Femur (tissue), 1 donor: ENCODE results near the gene LGALS1.
A peak's percentile ranks its signal among the peaks of the same experiment; 100 is the strongest.
"Not testable (repeated sequence)": the region's sequence is repeated elsewhere in the genome, so short reads cannot be mapped to it uniquely, and the experiment has no call there.

Experiments
- DNase-seq: peaks from one replicate; pipeline ENCODE4 v3.0.0-alpha.2; 2017

Gene LGALS1

DNA sequence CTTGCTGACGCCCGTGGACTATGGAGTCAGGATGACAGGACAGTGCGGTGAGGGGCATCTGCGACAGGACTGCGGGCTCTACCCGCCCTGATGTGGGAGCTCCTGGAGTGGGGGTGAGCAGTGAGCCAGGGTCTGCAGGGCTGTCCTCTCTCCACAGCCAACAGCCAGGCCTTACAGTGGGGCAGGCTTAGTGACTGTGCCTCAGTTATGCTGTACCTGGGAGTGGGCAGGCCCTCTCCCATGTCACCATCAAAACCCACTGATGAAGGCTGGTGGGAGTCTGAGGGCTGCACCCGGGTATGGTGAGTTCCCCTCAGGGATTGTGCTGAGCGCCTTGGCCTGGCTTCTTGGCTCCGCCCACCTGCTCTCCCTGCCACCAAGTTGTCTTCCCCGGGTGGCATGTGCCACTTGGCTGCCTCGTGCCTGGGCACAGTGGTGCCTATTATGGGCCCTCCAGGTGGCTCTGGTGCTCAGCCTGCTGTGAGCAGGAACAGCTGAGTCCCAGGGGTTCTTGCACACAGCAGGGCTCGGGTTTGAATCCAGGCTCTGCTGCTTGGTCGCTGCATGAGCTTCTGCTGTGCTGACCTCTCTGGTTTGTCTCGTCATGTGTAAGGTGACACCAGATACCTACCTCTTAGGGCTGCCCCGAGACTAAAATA lies 17.3 kb downstream of the LGALS1 start:
- no peak for DNase-seq

DNA sequence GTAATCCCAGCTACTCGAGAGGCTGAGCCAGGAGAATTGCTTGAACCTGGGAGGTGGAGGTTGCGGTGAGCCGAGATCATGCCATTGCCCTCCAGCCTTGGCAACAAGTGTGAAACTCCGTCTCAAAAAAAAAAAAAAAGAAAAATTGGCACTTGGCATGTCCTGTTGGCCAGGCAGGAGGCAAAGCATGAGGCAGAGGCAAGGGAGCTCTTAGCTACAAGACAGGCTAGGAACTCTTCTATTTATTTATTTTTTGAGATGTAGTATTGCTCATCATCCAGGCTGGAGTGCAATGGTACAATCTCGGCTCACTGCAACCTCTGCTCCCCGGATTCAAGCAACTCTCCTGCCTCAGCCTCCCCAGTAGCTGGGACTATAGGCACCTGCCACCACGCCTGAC lies 18.7 kb downstream of the LGALS1 start:
- not testable (repeated sequence) for DNase-seq

DNA sequence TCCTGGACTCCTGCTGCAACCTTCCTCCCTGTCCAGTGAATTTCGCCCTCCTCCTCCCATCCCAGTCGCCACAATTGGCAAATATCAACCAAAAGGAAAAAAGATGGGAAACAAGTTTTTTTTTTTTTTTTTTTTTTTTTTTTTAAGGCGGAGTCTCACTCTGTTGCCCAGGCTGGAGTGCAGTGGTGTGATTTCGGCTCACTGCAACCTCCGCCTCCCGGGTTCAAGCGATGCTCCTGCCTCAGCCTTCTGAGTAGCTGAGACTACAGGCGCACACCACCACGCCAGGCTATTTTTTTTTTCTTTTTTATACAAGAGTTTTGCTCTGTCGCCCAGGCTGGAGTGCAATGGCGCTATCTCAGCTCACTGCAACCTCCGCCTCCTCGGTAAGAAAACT lies 20.8 kb downstream of the LGALS1 start:
- not testable (repeated sequence) for DNase-seq

DNA sequence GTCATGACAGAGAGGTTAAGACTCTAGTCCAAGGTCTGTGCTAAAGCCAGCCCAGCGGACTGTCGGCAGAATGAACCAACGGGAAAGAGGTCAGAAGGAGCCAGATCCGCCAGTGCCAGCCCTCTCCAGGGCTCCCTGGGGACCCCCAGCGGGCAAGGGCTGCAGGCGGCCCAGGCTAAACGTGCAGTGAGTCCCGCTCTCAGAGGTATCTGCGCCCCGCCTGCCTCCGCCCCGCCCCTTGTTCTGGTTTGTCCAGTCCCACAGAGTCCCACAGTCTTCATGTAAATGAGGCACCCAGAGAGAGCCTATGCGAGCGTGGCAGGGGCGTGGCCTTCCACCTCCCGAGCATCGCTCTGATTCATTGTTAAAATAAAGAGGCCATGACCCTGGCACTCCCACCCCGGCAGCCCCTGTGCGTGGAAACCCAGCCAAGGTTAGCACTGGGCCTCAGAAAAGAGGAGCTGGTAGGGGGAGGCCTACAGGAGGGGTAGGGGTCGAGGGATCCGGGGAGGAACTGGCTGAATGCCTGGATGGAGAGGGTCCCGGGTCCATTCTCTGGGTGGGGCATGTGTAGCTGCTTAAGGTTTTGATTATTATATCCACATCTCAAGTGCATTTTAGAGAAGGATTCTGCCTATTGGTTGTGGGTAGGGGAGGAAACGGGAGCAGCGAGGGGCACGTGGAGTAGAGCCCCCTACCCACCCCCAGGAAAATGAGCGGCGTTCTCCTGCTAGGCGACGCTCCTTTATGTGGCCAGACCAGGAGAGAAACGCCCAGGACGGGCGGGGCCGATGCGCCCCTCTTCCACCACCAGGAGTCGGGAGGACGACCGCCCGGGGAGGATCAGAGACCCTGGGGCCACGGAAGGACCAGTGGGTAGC lies 21.5 kb downstream of the LGALS1 start, which contains the start of gene TRIOBP:
Gene TRIOBP, plus strand, starts transcription at position 392 of the 881 bp plus-strand sequence. CDS start 4,318 bp downstream, outside the sequence.
- DNase-seq: peak; percentile 96

DNA sequence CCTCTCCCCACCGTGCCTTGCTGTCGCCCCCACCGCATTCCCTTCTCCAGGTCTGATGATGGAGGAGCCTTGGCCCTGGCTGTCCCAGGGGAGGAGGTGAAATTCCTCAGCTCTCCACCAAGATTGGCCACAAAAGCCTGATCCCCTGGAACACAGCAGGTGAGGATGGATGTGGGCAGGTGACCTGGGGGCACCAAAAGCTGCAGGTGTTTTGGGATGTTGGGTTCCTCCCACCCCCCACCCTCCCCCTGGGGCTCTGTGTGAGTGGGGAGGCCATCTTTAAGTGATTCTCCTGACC lies 22.1 kb downstream of the LGALS1 start:
- no peak for DNase-seq

DNA sequence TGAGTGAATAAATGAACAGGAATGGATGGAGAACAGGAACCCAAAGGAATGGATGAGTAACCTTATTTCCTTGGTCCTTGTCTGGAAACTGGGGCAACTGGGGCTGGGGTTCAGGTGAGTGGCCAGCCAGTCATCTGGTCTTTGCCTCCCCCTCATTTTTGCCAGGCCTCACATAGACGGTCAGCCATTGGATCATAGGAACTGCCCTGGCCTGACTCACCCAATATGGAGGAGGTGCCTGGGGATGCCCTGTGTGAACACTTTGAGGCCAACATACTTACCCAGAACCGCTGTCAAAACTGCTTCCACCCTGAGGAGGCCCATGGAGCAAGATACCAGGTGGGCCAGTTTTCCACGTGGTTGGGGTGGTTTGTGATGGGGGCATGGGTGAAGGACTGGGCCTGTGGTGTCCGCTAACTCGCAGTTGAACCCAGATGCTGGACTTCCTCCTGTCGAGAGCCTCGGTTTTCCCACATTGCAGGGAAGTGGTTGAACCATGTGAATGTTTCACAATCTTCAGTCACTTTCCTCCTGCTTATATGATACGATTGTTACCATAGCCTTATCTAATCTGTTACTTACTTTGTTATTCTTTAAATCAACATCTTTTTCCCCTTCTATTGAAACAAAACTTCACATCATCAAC lies 25.8 kb downstream of the LGALS1 start:
- no peak for DNase-seq

DNA sequence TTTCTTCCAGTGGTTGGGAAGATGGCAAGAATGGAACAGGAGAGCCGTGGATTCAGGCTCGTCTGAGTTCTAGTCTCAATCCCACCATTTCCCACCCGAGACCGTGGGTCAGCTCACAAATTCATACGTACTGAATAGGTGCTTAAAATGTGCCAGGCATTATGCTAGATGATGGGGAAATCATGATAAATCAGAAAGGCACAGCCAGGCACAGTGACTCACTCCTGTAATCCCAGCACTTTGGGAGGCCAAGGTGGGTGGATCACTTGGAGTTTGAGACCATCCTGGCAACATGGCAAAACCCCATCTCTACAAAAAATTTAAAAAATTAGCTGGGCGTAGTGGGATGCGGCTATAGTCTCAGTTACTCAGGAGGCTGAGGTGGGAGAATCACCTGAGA lies 28.5 kb downstream of the LGALS1 start:
- no peak for DNase-seq

DNA sequence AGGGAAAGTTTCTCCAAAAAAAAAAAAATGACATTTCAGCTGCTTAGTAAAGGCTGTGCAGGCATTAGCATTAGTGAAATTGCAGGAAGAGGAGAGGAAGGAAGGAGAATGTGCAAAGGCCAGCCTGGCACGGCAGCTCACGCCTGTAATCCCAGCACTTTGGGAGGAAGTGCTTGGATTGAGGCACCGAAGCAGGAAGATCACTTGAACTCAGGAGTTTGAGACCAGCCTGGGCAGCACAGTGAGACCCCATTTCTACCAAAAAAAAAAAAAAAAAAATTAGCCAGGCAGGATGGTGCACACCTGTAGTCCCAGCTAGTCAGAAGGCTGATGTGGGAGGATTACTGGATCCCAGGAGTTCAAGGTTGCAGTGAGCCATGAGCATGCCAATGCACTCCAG lies 29.2 kb downstream of the LGALS1 start:
- no peak for DNase-seq

DNA sequence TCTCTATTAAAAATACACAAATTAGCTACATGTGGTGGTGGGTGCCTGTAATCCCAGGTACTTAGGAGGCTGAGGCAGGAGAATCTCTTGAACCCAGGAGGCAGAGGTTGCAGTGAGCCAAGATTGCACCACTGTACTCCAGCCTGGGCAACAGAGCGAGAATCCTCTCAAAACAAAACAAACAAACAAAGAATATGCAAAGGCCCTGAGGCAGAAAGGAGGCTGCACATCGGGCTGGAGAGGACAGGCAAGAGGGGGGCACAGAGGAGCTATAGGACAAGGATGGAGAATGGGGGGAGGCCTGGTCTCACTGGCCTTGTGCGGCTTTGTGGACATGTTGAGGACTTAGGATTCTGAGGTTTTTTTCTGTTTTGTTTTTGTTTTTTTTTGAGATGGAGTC lies 29.8 kb downstream of the LGALS1 start:
- DNase-seq: no peak

DNA sequence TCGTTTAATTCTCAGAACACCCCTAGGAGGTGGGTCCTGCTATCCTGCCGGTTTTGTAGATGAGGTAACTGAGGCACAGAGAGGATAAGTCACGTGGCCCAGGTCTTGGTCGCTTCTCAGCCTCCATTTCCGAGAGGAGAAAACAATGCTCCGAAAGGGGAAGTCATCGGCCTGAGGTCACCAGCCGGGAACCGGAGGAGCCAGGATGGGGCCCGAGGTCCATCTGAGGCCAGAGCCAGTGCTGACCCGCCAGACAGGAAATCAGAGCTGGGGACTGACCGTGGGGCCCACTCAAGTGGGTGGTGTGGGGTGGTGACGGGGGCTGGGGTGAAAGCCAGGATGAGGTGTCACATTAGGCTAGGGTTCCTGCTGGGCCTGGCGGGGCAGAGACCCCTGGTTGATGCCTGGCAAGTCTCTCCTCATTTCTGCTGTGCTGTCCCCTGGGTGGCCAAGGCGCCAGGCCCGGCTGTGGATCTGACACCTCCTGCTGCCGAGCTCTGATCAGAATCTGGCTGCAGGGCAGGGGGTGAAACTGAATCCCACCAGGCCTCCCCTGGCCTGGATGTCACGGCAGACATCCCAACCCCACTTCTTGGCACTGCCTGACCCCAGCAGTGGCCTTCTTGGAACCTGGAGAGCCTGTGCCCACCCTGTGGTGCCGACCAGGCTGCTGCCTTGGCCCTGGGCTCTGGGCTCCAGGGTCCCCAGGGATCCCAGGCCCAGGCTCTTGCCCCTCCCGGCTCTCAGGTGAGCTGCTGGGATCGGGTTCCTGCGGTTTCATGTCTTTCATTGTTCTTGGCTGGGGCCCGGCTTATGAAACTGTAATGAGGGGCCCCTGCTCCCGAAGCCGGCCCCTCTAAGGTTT lies 33.4 kb downstream of the LGALS1 start:
- DNase-seq: no peak

DNA sequence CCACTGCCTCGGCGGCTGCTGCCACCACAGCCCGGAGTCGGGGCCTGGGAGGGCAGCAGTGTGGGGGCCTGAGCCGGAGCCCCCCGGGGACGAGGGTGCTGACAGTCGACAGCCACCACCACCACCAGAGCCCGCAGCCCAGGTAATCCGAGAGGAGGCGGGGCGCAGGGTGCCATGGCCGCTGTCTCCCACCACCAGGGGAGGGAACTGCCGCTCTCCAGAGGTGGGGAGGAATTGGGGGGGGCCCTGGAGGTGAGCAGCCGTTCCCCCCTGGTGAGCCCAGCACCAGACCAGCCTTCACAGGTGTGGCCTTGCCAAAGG lies 34.0 kb downstream of the LGALS1 start:
- DNase-seq: no peak

DNA sequence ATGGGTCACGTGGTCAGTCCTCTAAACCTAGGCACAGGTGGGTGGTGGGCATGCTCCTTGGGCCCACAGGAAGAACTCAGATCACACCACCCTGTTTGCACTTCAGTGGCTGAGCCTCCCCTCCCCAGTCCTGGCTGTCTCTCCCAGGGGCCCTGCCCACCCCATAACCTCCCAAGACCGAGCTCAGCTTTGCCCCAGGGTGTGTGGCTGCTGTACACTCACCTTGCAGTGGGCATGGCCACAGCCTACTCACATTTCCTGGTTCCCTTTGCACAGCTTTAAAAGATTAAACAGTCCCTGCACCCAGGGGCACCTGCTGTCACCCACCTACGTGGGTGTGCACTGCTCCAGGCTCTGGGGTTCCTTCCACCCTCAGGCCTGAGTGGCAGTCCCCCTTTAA lies 35.2 kb downstream of the LGALS1 start:
- DNase-seq: no peak

DNA sequence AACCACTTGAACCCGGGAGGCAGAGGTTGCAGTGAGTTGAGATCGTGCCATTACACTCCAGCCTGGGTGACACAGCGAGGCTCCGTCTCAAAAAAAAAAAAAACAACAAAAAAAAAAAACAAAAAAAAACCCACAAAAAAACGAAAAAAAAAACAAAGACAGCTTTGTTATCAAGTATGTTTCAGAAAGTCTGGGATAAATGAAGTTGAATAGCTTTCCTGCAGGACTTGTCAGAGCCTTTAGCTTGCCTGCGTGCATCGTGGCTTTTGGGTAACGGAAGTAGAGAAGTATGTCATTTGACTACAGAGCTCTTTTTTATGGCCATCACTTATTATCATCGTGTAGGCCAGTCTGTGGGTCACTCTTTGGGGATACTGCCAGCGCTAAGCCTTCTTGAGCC lies 36.1 kb downstream of the LGALS1 start:
- DNase-seq: no peak

DNA sequence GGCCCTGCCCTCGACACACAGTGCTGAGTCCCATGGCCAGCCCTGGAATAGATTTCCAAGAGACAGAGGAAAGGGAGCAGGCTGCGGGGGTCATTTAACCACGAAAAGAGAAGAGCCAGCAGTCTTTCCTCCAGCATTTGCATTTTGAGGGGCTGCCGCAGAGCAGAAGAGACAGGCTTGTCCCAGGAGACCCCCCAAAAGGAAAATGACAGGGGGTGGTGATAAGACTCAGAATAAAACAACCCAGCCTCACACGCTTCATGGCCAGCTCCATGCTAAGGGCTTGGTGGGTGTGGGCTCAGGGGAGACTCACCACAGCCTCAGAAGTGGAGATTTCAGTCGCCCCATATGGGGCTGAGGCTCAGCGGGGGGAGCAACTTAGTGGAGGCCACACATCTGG lies 38.3 kb downstream of the LGALS1 start:
- DNase-seq: no peak

DNA sequence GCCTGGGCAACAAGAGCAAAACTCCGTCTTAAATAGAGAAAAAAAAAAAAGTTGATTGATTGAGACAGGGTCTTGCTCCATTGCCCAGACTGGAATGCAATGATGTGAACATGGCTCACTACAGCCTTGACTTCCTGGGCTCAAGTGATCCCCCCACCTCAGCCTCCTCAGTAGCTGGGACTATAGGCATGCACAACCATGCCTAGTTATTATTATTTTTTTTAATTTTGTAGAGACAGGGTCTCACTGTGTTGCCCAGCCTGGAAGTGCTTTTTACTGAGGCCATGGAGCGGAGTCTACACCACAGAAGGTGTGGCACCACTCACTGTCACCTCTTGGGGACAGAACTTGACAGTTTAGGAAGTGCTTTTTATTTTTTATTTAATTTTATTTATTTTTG lies 39.2 kb downstream of the LGALS1 start:
- DNase-seq: no peak

DNA sequence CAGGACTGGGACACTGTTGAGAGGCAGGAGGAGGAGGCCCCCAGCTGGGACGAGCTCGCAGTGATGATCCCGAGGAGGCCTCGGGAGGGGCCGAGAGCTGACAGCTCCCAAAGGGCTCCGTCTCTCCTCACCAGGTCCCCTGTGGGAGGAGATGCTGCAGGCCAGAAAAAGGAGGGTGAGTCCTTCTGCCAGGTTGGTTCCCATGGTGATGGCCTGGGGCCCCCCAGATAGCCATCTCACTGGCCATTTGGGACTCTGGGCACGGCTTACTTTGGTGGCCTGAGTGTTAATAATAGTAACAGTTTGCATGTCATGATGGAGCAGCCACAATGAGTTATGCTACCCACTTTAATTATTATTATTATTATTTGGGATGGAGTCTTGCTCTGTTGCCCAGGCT lies 40.3 kb downstream of the LGALS1 start:
- DNase-seq: no peak

DNA sequence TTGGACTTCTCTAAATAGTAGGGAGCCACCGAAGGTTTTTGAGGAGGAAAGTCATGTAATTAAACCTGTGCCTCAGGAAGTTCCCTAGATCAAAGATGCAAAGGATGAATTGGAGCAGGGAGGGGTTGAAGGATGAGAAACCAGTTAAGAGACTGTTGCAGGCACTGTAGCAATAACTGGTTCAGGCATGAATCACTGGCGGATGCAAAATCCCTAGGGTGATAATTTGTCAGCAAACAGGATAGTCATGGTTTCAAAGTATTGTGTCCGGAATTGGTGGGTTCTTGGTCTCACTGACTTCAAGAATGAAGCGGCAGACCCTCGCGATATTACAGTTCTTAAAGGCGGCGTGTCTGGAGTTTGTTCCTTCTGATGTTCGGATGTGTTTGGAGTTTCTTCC lies 41.3 kb downstream of the LGALS1 start:
- no peak for DNase-seq

DNA sequence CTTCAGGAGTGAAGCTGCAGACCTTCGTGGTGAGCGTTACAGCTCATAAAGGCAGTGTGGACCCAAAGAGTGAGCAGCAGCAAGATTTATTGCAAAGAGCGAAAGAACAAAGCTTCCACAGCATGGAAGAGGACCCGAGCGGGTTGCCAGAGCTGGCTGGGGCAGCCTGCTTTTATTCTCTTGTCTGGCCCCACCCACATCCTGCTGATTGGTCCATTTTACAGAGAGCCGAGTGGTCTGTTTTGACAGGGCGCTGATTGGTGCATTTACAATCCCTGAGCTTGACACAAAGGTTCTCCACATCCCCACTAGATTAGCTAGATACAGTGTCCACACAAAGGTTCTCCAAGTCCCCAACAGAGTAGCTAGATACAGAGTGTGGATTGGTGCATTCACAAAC lies 41.8 kb downstream of the LGALS1 start:
- not testable (repeated sequence) for DNase-seq

DNA sequence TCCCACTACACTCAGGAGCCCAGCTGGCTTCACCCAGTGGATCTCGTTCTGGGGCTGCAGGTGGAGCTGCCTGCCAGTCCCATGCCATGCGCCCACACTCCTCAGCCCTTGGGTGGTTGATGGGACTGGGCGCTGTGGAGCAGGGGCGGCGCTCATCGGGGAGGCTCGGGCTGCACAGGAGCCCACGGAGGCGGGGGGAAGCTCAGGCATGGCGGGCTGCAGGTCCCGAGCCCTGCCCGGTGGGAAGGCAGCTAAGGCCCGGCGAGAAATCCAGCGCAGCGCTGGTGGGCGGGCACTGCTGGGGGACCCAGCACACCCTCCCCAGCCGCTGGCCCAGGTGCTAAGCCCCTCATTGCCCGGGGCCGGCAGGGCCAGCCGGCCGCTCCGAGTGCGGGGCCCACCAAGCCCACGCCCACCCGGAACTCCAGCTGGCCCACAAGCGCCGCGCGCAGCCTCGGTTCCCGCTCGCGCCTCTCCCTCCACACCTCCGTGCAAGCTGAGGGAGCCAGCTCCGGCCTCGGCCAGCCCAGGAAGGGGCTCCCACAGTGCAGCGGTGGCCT lies 42.4 kb downstream of the LGALS1 start:
- DNase-seq: not testable (repeated sequence)

DNA sequence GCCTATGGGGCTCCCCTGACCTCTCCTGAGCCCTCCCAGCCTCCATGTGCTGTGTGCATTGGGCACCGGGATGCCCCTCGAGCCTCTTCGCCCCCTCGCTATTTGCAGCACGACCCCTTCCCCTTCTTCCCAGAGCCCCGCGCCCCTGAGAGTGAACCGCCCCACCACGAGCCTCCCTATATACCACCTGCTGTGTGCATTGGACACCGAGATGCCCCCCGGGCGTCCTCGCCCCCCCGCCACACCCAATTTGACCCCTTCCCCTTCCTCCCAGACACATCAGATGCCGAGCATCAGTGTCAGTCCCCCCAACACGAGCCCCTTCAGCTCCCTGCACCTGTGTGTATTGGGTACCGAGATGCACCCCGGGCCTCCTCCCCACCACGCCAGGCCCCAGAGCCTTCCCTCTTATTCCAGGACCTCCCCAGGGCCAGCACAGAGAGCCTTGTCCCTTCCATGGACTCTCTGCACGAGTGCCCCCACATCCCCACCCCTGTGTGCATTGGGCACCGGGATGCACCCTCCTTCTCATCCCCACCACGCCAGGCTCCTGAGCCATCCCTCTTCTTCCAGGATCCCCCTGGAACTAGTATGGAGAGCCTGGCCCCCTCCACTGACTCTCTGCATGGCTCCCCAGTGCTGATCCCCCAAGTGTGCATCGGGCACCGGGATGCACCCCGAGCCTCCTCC lies 50.3 kb downstream of the LGALS1 start:
- DNase-seq: no peak

DNA sequence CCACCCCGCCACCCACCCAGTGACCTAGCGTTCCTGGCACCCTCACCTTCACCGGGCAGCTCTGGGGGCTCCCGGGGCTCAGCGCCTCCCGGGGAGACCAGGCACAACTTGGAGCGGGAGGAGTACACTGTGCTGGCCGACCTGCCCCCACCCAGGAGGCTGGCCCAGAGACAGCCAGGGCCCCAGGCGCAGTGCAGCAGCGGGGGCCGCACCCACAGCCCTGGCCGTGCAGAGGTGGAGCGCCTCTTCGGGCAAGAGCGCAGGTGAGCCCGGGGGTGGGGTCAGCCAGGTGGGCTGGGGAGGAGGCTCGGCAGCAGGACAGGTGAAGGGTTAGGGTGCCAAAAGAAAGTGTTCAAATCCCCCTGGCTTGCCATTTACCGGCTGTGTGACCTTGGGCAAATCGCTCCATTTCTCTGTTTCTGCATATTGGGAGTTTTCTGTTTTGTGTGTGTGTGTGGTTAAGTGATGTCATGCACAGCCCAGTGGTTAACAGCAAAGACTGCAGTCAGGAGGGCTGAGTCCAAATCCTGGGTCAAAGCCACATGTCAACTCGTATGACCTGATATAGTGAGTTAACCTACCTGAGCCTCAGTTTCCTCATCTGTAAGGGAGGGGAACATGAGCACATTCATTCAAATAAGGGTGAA lies 50.9 kb downstream of the LGALS1 start:
- no peak for DNase-seq

DNA sequence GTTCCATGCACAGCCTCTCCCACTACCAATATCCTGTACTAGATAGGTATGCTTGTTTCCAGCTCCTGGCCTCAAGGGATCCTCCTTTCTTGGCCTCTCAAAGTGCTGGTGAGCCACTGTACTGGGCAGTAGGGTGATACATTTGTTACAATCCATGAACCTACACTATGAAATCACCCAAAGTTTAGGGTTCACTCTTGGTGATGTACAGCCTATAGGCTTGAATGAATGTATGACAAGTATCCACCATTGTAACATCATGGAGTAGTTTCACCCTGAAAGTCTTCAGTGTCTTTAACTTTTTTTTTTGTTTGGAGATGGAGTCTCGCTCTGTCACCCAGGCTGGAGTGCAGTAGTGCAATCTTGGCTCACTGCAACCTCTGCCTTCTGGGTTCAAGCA lies 53.2 kb downstream of the LGALS1 start:
- DNase-seq: no peak
